Stimulated activated naive CD4-positive, alpha-beta T cell treated with Interleukin-2 at 50 U/mL for 16 hours (primary cell): ENCODE results near the gene RGS6.

Source experiments
- DNase-seq: peaks from one replicate; lab custom pipeline; 2025; lab: John Stamatoyannopoulos, UW

Gene RGS6

GRCh38 chr14:71947947-71948500 lies 15.8 kb downstream of the RGS6 start:
- DNase-seq, result no peak

DNA sequence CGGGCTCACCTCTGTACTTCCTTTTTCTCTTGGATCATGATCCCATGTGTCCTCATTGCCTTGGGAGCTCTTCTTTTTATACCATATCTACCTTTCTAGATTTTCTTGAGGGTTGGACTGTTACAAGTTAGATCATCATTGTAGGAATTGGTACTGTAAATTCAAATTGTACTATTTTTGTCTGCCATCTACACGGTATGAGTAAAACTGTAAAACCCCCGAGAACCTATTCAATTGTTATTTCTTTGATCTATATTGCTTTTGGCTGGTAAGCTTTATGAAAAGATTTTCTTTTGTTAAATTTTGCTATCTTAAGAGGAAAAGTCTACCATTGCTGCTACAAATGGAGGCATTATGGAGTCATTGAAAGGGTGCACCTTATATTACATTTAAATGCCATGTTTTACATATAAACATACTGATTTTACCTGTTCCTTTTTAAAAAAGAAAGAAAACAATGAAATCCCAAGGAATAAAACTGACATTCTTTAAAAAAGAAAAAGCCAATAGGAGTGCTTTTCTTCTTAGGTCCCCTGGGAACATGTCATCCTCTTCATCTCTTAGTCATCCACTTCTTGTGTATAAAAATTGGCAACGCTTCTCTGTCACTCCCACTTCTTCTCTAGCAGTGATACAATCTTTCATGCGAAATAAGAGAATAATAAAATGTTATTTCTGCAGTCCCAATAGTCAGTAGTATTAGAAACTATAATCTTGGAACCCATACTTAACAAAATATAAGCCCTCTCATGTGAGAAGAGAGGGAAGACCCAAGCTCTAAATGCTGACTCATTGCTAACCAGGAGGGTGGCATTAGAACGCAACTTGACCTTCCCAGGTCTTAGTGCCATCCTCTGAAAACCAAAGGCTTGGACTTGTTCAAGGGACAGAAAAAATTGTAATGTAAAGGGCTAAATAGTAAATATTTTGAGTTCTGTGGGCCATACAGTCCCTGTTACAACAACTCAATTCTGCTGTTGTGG lies 20.4 kb downstream of the RGS6 start:
- no peak for DNase-seq

- no peak for DNase-seq
Measured at GRCh38 chr14:71956920-71957563, 24.8 kb downstream of the RGS6 start.

DNA sequence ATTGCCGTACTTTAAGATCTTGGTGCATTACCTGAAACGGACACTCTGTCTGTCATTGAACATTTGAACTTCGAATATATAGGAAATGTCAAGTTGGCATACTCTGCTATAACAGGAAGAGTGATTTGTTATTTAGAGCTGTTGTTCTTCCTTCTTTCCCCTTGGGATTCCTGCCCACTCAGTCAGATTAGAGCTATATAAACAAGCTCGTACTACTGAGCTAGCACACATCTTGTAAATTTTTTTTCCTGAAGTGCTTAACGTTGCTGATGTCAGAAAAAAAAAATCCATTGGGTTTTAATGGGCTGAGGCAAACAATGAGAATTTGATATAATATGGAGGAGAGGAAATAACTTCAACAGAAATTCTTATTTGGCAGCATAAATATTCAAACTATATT lies 26.8 kb downstream of the RGS6 start:
- no peak for DNase-seq

GRCh38 chr14:71960494-71961353 lies 28.5 kb downstream of the RGS6 start:
- DNase-seq, result no peak

GRCh38 chr14:71961972-71962371 lies 29.7 kb downstream of the RGS6 start:
- no peak for DNase-seq

DNA sequence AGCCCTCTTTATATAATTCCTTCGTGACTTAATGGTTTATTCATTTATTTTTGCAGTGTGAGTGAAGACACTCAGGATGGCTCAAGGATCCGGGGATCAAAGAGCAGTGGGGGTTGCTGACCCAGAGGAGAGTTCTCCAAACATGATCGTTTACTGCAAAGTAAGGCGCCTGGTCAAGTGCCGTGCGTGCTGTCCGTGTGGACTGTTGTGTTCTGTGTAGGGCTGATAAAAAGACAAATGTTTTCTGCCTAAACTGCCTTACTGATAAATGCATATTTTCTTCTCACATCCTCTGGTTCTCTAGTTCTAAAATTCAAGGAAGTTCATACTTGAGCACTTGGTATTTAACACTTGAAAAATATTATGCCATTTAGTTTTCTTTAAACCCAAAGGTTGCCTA lies 32.5 kb downstream of the RGS6 start:
- no peak for DNase-seq

- DNase-seq, result no peak
Measured at GRCh38 chr14:71966528-71966927, 34.3 kb downstream of the RGS6 start.

GRCh38 chr14:71967704-71968103 lies 35.5 kb downstream of the RGS6 start:
- no peak for DNase-seq

DNA sequence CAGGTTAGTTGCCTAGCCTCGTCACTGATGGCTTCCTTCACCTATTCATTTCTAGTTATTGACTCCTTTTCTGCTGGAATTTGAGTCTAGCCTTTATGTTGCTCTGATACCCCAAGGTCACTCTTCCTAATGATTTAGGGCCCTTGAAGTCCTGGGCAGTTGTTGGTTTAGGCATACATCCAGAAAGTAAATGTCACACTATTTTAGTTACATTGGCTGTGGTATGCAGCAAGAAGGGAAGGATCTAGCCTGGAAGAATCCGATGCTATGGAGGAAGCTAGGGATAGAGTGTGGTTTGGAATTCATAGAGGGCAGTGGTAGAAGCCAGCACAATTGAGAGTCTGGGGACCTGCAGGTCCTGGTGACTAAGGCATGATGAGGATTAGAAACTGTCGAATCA lies 38.0 kb downstream of the RGS6 start:
- no peak for DNase-seq

- DNase-seq, result no peak
Measured at GRCh38 chr14:71985538-71986189, 53.4 kb downstream of the RGS6 start.

- DNase-seq, result no peak
Measured at GRCh38 chr14:71988476-71988875, 56.2 kb downstream of the RGS6 start.

GRCh38 chr14:71988939-71989338 lies 56.7 kb downstream of the RGS6 start:
- DNase-seq, result no peak

DNA sequence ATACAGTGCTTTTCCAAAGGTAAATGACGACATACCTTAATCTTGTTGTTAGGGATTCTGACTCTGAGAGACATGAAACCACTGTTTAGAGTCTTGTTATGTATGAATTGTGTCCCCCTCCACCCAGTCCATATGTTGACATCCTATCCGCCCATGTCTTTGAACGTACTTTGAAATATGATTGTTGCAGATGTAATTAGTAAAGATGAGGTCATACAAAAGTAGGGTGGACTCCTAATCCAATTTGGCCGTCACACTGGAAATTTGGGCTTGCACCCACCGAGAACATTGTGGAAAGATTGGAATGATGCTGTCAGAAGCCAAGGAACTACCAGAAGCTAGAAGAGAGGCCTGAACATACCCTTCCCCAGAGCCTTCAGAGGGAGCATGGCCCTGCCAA lies 62.2 kb downstream of the RGS6 start:
- no peak for DNase-seq

- no peak for DNase-seq
Measured at GRCh38 chr14:71995741-71996140, 63.5 kb downstream of the RGS6 start.

GRCh38 chr14:71996610-71997009 lies 64.4 kb downstream of the RGS6 start:
- DNase-seq, result no peak

DNA sequence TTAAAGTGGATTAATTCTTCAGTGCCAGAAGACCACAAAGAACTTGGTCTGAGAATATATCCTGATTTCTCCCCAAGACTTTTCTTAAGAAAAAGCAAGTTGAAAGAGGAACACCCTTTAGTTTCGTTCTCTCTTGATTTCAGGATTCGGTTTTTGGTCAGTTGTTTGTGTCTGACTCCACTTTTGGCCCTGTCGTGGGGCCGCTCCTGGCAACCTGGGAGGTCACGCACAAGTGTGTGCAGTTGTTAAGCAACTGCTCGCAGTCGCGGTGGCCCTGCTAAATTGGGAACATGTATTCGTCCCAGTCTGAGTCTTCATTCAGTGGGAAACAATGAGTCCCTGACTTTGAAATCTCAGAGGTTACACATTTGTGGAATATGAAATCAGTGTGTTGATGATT lies 68.7 kb downstream of the RGS6 start:
- no peak for DNase-seq

GRCh38 chr14:72002731-72003130 lies 70.5 kb downstream of the RGS6 start:
- no peak for DNase-seq

- no peak for DNase-seq
Measured at GRCh38 chr14:72008666-72009065, 76.4 kb downstream of the RGS6 start.

GRCh38 chr14:72010474-72010873 lies 78.2 kb downstream of the RGS6 start:
- DNase-seq, result no peak

DNA sequence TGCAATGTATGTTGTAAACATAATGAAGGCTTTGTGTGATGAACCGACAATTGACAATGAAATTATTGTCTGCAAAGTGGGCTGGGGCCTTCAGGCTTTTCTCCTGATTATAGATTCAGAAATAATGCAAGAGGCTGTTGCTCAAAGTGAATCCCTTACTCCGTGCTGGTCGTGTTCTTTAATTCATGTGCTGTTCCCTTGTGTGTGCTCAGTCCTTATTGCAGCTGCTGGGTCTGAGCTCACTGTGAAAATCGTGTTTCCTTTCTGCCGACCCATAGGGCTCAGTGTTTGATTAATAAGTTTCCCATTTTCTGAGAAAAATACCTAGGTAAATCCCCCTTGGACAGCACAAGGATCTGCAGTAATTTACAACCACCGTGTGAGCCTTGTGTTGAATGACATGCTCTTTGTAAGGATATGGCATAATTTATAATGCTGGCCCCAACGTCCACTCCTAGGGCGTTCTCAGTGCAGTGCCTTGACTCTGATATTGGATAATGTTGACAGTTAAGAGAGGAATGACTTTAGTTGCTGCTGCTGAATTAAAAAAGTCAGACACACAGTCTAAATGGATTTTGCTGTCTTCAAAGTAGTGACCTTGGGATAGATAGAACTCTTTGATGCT lies 81.6 kb downstream of the RGS6 start:
- DNase-seq, result no peak
